ENCODE data around the gene RAB36. TPM values are rescaled to one million over a fixed set of nuclear protein-coding genes. Genes with fewer than 3 reads are reported as not detected.

The RAB36 gene
- polyA plus RNA-seq, 1 of the 3 experiments (the other 2 are of a cell fraction): 6.6 TPM

DNA sequence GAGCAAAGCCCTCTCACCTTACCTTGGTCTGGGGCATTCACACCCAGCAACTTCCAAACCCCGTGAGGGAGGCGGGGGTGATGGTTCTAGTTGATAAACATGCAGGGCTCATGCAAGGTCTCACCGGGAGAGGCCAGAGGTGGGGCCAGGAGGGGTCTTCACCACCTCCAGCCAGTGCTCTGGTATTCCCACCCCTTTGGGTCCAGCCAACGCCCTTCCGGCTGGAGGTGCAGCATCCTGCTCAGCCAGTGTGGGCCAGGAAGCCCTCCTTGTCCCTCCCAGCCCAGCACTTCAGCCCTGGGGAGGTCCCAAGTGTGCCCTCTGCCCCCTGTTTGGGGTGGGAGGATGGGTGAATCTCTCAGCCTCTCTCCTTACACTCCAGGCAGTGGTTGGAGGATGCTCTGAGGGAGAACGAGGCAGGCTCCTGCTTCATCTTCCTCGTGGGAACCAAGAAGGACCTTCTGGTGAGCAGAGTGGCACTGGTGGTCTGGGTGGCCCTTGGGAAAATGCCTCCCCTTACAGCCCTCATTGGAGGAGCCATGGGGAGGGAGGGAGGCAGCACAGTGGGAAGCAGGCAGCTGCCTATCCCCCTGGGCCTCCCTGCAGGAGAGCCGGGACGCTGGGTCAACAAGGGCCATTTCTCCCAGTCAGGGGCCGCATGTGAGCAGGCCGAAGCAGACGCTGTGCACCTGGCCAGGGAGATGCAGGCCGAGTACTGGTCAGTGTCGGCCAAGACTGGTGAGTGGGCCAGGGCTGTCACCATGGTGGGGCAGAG is 13.4 kb downstream of the RAB36 start:
- POLR2A ChIA-PET: no interaction called here

DNA sequence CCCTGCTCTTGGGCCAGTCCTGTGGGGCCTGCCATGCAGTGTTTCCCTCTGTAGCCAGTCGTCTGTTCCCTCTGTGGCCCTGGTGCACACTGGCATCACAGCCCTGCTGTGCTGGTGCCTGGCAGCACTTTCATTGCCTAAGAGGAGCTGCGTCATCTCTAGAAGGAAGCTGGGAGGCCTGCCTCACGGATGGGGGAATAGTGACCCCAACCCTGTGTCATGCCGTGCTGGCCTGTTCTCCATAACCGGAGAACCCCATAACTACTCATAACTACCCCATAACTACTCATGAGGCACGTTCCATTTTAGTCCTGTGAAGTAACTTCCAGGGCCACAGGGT is 14.0 kb downstream of the RAB36 start:
- Histone ChIP-seq H3K9me3 (no peaks in the 10 kb centered on the region), H3K4me2 (no peak overlapping the region), H3F3A (replicated peaks; ENCODE audit: insufficient read depth) (no peaks in the 10 kb centered on the region), H3K4me1 (ENCODE audit: control insufficient read depth in 1 of 2, insufficient read depth in 2 of 2, low read depth in 1 of 2, low read length in 1 of 2) (peaks cover 0 to 7% of the 10 kb centered on the region in 2 experiments; a peak in 1 of 4 replicates), H3K4me3 (ENCODE audit: low read depth in 2 of 2, low read length in 1 of 2) (no peak overlapping the region), H3K27ac (ENCODE audit: low read depth in 2 of 2, low read length in 1 of 2) (no peak overlapping the region), H3K9ac (no peak overlapping the region), H3K36me3 (replicated peaks in 1 of 2; ENCODE audit: control insufficient read depth in 1 of 2, insufficient read depth in 2 of 2, low read length in 1 of 2) (no peaks in the 10 kb centered on the region), H3K79me2 (ENCODE audit: insufficient read depth) (no peaks in the 10 kb centered on the region), H4K20me1 (ENCODE audit: insufficient read depth) (no peaks in the 10 kb centered on the region), H2AFZ (ENCODE audit: low read depth) (no peak overlapping the region), H3K27me3 (ENCODE audit: insufficient read depth) (no peaks in the 10 kb centered on the region), H3K9me2 (no peaks in the 10 kb centered on the region)
- WGBS (ENCODE audit: low lambda C conversion rate): 80% methylated on average over 5 of the region's 6 CpGs
- CTCF ChIA-PET: no interaction called here
- DNase-seq: no peak
- TF ChIP-seq, protein P1, sequence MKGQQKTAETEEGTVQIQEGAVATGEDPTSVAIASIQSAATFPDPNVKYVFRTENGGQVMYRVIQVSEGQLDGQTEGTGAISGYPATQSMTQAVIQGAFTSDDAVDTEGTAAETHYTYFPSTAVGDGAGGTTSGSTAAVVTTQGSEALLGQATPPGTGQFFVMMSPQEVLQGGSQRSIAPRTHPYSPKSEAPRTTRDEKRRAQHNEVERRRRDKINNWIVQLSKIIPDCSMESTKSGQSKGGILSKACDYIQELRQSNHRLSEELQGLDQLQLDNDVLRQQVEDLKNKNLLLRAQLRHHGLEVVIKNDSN (IDR thresholded peaks at IDR 0.05; ENCODE audit: borderline replicate concordance, low read depth): no peak
- TF ChIP-seq RFX5 (IDR thresholded peaks at IDR 0.05; ENCODE audit: low read length) (no peak), EZH2phosphoT487 (IDR thresholded peaks at IDR 0.05; ENCODE audit: borderline replicate concordance, low read depth) (no peak), MEF2A (IDR thresholded peaks at IDR 0.05; ENCODE audit: borderline replicate concordance, low read depth) (no peak), JUND (IDR thresholded peaks at IDR 0.05) (no peak), POLR2AphosphoS5 (IDR thresholded peaks at IDR 0.05; ENCODE audit: low read depth, low read length) (no peak), ELF1 (IDR thresholded peaks at IDR 0.05) (no peak), NRF1 (IDR thresholded peaks at IDR 0.05; ENCODE audit: low read depth, low read length) (no peak), GATA2 (CRISPR knock-in tag; IDR thresholded peaks at IDR 0.05) (no peak), SIN3A (IDR thresholded peaks at IDR 0.05; ENCODE audit: borderline replicate concordance, low read depth, low read length) (no peak), FOSL2 (IDR thresholded peaks at IDR 0.05; ENCODE audit: borderline replicate concordance, low read depth) (no peak), RAD21 (IDR thresholded peaks at IDR 0.05; ENCODE audit: low read length) (no peak), GABPA (IDR thresholded peaks at IDR 0.05; ENCODE audit: low read depth) (no peak), MAX (IDR thresholded peaks at IDR 0.05; ENCODE audit: low read depth) (no peak)
- POLR2A ChIA-PET: no interaction called here

More for the DNA sequence above, 13.4 kb downstream of the RAB36 start:
- no peak overlapping the region for H3K4me2 ChIP-seq
- 100% methylated on average over 1 of the region's 14 CpGs for WGBS (ENCODE audit: low lambda C conversion rate)
- peaks cover 0 to 2% of the 10 kb centered on the region in 2 experiments; a peak in 1 of 4 replicates for H3K4me1 ChIP-seq (ENCODE audit: control insufficient read depth in 1 of 2, insufficient read depth in 2 of 2, low read depth in 1 of 2, low read length in 1 of 2)
- no peak overlapping the region for H3K4me3 ChIP-seq (ENCODE audit: low read depth in 2 of 2, low read length in 1 of 2)
- H3K27me3 ChIP-seq (ENCODE audit: insufficient read depth): no peaks in the 10 kb centered on the region
- no peak for DNase-seq
- H3K79me2 ChIP-seq (ENCODE audit: insufficient read depth): no peaks in the 10 kb centered on the region
- no peaks in the 10 kb centered on the region for H3K9me2 ChIP-seq
- H3K9me3 ChIP-seq: no peaks in the 10 kb centered on the region
- CTCF ChIA-PET: interaction anchor here (1.5 to 2.1 kb wide), 2 partner anchors 11 to 131 kb away, joined by 4 to 8 read pairs; no protein-coding TSS in a partner anchor
- H2AFZ ChIP-seq (ENCODE audit: low read depth): no peak overlapping the region
- no peak overlapping the region for H3K27ac ChIP-seq (ENCODE audit: low read depth in 2 of 2, low read length in 1 of 2)
- H3K9ac ChIP-seq: no peak overlapping the region
- H3F3A ChIP-seq (replicated peaks; ENCODE audit: insufficient read depth): no peaks in the 10 kb centered on the region
- TF ChIP-seq NRF1 (IDR thresholded peaks at IDR 0.05; ENCODE audit: low read depth, low read length): no peak
- no peak for TF ChIP-seq EZH2phosphoT487 (IDR thresholded peaks at IDR 0.05; ENCODE audit: borderline replicate concordance, low read depth)
- TF ChIP-seq ELF1 (IDR thresholded peaks at IDR 0.05): no peak
- TF ChIP-seq GATA2 (CRISPR knock-in tag; IDR thresholded peaks at IDR 0.05): no peak
- no peak for TF ChIP-seq MXI1 (IDR thresholded peaks at IDR 0.05; ENCODE audit: low read depth, low read length)
- TF ChIP-seq, protein P1 (IDR thresholded peaks at IDR 0.05; ENCODE audit: borderline replicate concordance, low read depth): no peak
- TF ChIP-seq POLR2AphosphoS5 (IDR thresholded peaks at IDR 0.05; ENCODE audit: low read depth, low read length): no peak
- TF ChIP-seq RCOR1 (IDR thresholded peaks at IDR 0.05; ENCODE audit: low read length): no peak
- TF ChIP-seq RAD21 (IDR thresholded peaks at IDR 0.05; ENCODE audit: low read length): no peak
- TF ChIP-seq YY1 (IDR thresholded peaks at IDR 0.05; ENCODE audit: low read depth): no peak
- no peak for TF ChIP-seq SMC3 (IDR thresholded peaks at IDR 0.05; ENCODE audit: low read depth, low read length)
- TF ChIP-seq, protein P2, sequence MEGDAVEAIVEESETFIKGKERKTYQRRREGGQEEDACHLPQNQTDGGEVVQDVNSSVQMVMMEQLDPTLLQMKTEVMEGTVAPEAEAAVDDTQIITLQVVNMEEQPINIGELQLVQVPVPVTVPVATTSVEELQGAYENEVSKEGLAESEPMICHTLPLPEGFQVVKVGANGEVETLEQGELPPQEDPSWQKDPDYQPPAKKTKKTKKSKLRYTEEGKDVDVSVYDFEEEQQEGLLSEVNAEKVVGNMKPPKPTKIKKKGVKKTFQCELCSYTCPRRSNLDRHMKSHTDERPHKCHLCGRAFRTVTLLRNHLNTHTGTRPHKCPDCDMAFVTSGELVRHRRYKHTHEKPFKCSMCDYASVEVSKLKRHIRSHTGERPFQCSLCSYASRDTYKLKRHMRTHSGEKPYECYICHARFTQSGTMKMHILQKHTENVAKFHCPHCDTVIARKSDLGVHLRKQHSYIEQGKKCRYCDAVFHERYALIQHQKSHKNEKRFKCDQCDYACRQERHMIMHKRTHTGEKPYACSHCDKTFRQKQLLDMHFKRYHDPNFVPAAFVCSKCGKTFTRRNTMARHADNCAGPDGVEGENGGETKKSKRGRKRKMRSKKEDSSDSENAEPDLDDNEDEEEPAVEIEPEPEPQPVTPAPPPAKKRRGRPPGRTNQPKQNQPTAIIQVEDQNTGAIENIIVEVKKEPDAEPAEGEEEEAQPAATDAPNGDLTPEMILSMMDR (IDR thresholded peaks at IDR 0.05): no peak
- TF ChIP-seq TEAD4 (IDR thresholded peaks at IDR 0.05; ENCODE audit: borderline replicate concordance, insufficient read depth): no peak
- TF ChIP-seq EP300 (IDR thresholded peaks at IDR 0.05; ENCODE audit: borderline replicate concordance in 1 of 2, low read depth in 1 of 2, low read length in 1 of 2): no peak
- no peak for TF ChIP-seq TAF1 (IDR thresholded peaks at IDR 0.05; ENCODE audit: borderline replicate concordance, low read depth, low read length)
- TF ChIP-seq SIN3A (IDR thresholded peaks at IDR 0.05; ENCODE audit: borderline replicate concordance, low read depth, low read length): no peak
- TF ChIP-seq MAX (IDR thresholded peaks at IDR 0.05; ENCODE audit: low read depth): no peak
- no peak for TF ChIP-seq FOXM1 (IDR thresholded peaks at IDR 0.05; ENCODE audit: low read depth)
- H3K36me3 ChIP-seq (replicated peaks in 1 of 2; ENCODE audit: control insufficient read depth in 1 of 2, insufficient read depth in 2 of 2, low read length in 1 of 2): no peaks in the 10 kb centered on the region
- H4K20me1 ChIP-seq (ENCODE audit: insufficient read depth): no peaks in the 10 kb centered on the region

Data from SK-N-SH (cell line).